GM23338 (cell line): Measurements from ENCODE around the gene PAX6. TPM values are rescaled to one million over a fixed set of nuclear protein-coding genes. Genes with fewer than 3 reads are reported as not detected.
A peak's percentile ranks its signal among the peaks of the same experiment; 100 is the strongest.

ENCODE experiments used
- ATAC-seq: fragments of 200-7000 bp; cut with Tn5 transposase; 3 replicates; pipeline ENCODE4 v1.9.1; 2020
- DNase-seq: peaks from one replicate; pipeline ENCODE4 v3.0.0-alpha.2; 2015; ENCODE audit warnings: low spot score
- H2AFZ ChIP-seq: fragments of 200-600 bp; sonication (generic); 2 replicates; pipeline ENCODE4 v1.8.0; 2016; ENCODE audit warnings: antibody characterized with exemption, mild to moderate bottlenecking, moderate library complexity
- H3F3A ChIP-seq: fragments of 200-600 bp; sonication (generic); replicated peaks from 2 replicates; pipeline ENCODE4 v1.8.0; 2017; ENCODE audit warnings: antibody characterized with exemption, mixed run types, low read depth
- H3K27ac ChIP-seq: fragments of 200-600 bp; sonication (generic); 2 replicates; pipeline ENCODE4 v1.6.1; 2016; ENCODE audit warnings: low read depth
- H3K27me3 ChIP-seq: fragments of 200-600 bp; sonication (generic); 2 replicates; pipeline ENCODE4 v1.8.0; 2016; ENCODE audit warnings: mild to moderate bottlenecking, mixed run types, moderate library complexity; ENCODE audit not compliant: insufficient read depth
- H3K36me3 ChIP-seq: fragments of 200-600 bp; sonication (generic); 2 replicates; pipeline ENCODE4 v1.8.0; 2016; ENCODE audit warnings: mild to moderate bottlenecking; ENCODE audit not compliant: insufficient read depth
- H3K4me1 ChIP-seq: fragments of 200-600 bp; sonication (generic); 2 replicates; pipeline ENCODE4 v1.8.0; 2016; ENCODE audit warnings: mild to moderate bottlenecking, moderate library complexity; ENCODE audit not compliant: insufficient read depth
- H3K4me2 ChIP-seq: fragments of 200-600 bp; sonication (generic); 2 replicates; pipeline ENCODE4 v1.7.1; 2017; ENCODE audit warnings: mixed run types
- H3K4me3 ChIP-seq: fragments of 200-600 bp; sonication (generic); 2 replicates; pipeline ENCODE4 v1.6.1; 2016; ENCODE audit warnings: mixed run types
- H3K79me2 ChIP-seq: fragments of 200-600 bp; sonication (generic); replicated peaks from 2 replicates; pipeline ENCODE4 v1.8.0; 2017; ENCODE audit warnings: mild to moderate bottlenecking; ENCODE audit not compliant: insufficient read depth
- H3K9me2 ChIP-seq: fragments of 200-600 bp; sonication (generic); 2 replicates; pipeline ENCODE4 v1.8.0; 2017; ENCODE audit not compliant: insufficient read depth
- H4K20me1 ChIP-seq: fragments of 200-600 bp; sonication (generic); replicated peaks from 2 replicates; pipeline ENCODE4 v1.8.0; 2017; ENCODE audit warnings: mild to moderate bottlenecking; ENCODE audit not compliant: insufficient read depth
- H3K27ac Mint-ChIP-seq: 2 replicates; pipeline ENCODE4 v1.8.0; 2020; ENCODE audit warnings: inconsistent platforms, mild to moderate bottlenecking, moderate library complexity, mixed read lengths
- H3K27me3 Mint-ChIP-seq: 3 replicates; pipeline ENCODE4 v1.8.0; 2022; ENCODE audit warnings: low read depth, mild to moderate bottlenecking, moderate library complexity, mixed read lengths, inconsistent platforms; ENCODE audit not compliant: insufficient read depth, poor library complexity
- H3K36me3 Mint-ChIP-seq: 3 replicates; pipeline ENCODE4 v1.8.0; 2021; ENCODE audit warnings: low read depth, mild to moderate bottlenecking, inconsistent platforms, moderate library complexity, mixed read lengths
- H3K4me1 Mint-ChIP-seq: 3 replicates; pipeline ENCODE4 v1.8.0; 2020; ENCODE audit warnings: mild to moderate bottlenecking, inconsistent platforms, mixed read lengths
- H3K4me3 Mint-ChIP-seq: 3 replicates; pipeline ENCODE4 v1.8.0; 2021; ENCODE audit warnings: moderate library complexity, mild to moderate bottlenecking, inconsistent platforms, mixed read lengths
- H3K9me3 Mint-ChIP-seq: 3 replicates; pipeline ENCODE4 v1.8.0; 2020; ENCODE audit warnings: moderate library complexity, mild to moderate bottlenecking, inconsistent platforms, mixed read lengths
- EZH2 ChIP-seq: fragments of 200-600 bp; sonication (generic); IDR thresholded peaks from one replicate; pipeline ENCODE4 v1.8.0; 2017; ENCODE audit warnings: antibody characterized with exemption, mild to moderate bottlenecking, low read depth; ENCODE audit not compliant: unreplicated experiment
- EZH2phosphoT487 ChIP-seq: fragments of 200-600 bp; sonication (generic); IDR thresholded peaks from one replicate; pipeline ENCODE4 v1.8.1; 2018; ENCODE audit warnings: antibody characterized with exemption; ENCODE audit not compliant: unreplicated experiment
- JUNB ChIP-seq: IDR thresholded peaks from one replicate; pipeline ENCODE4 v1.6.1; 2016; ENCODE audit warnings: antibody characterized with exemption; ENCODE audit not compliant: unreplicated experiment
- NANOG ChIP-seq: IDR thresholded peaks from 2 replicates; pipeline ENCODE4 v1.6.1; 2016; ENCODE audit warnings: antibody characterized with exemption, borderline replicate concordance
- POLR2AphosphoS5 ChIP-seq: IDR thresholded peaks from 2 replicates; pipeline ENCODE4 v1.6.1; 2016; ENCODE audit warnings: antibody characterized with exemption, low read depth
- ZNF114 ChIP-seq: fragments of 250-450 bp; sonication (Bioruptor Pico); IDR thresholded peaks from 2 replicates; pipeline ENCODE4 v1.5.0; 2020; ENCODE audit warnings: mild to moderate bottlenecking, moderate library complexity
- ZNF331 ChIP-seq: fragments of 250-450 bp; sonication (Bioruptor Pico); IDR thresholded peaks from 2 replicates; pipeline ENCODE4 v1.5.0; 2020; ENCODE audit warnings: low read depth, mild to moderate bottlenecking, moderate library complexity
- polyA plus RNA-seq: library from polyadenylated mRNA; unstranded; fragments of >200 nt; fragmentation: Nextera tagmentation; extraction: Ambion mirVana; gene quantifications from 2 replicates; pipeline ENCODE4 v1.2.1, GENCODE V29; 2016
- total RNA-seq: library from RNA; depleted of rRNA; stranded (reverse); fragments of >200 nt; shearing (Covaris generic); gene quantifications from 2 replicates; pipeline ENCODE4 v1.2.3, GENCODE V29; 2014
- TF ChIP-seq, protein P1 (sequence below): IDR thresholded peaks from 2 replicates; pipeline ENCODE4 v1.6.1; 2016; ENCODE audit warnings: antibody characterized with exemption
- TF ChIP-seq, protein P2 (sequence below): IDR thresholded peaks from one replicate; pipeline ENCODE4 v1.6.1; 2018; ENCODE audit warnings: antibody characterized with exemption; ENCODE audit not compliant: unreplicated experiment

PAX6 gene
- total and polyA plus RNA-seq, 2 experiments from 2014 or later, result 0.17 to 0.45 TPM

DNA sequence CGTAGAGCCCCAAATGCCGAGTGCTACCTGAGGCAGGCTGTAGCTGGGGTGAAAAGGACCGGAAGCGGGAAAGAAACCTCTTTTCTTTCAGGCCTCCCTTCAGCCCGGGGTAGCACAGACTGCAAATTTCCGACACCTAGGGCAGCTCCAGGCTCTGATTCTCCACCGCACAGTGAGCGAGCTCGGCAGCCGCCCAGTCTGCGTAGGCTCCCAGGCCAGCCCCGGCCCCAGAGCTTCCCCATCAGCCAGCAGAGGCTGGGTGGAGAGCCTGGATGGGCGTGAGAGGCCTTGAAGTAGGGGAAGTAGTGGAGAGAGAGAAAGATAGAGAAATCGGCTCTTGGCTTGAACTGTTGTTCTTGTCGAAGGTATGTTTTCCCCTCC is 9.3 kb upstream of the PAX6 start:
- H3K36me3 ChIP-seq, result no peaks in the 10 kb centered on the region
- peak; percentile 72 for DNase-seq
- Mint-ChIP-seq H3K4me1 (peaks cover 66% of the 10 kb centered on the region), H3K9me3 (peaks cover 4% of the 10 kb centered on the region; the same call in 2 of the 3 replicates), H3K27me3 (peaks cover 100% of the 10 kb centered on the region), H3K4me3 (peak overlapping the region; percentile 74), H3K36me3 (no peaks in the 10 kb centered on the region), H3K27ac (no peak overlapping the region)
- H3K27me3 ChIP-seq, result peaks cover 97% of the 10 kb centered on the region
- no peak overlapping the region for H3K27ac ChIP-seq
- peaks cover 78% of the 10 kb centered on the region for H3K4me1 ChIP-seq
- H3F3A ChIP-seq, result peaks cover 64% of the 10 kb centered on the region
- TF ChIP-seq NANOG, result no peak
- TF ChIP-seq ZNF331, result no peak
- TF ChIP-seq EZH2, result peak; percentile 56
- TF ChIP-seq POLR2AphosphoS5, result no peak
- TF ChIP-seq JUNB, result no peak
- TF ChIP-seq, protein P1, sequence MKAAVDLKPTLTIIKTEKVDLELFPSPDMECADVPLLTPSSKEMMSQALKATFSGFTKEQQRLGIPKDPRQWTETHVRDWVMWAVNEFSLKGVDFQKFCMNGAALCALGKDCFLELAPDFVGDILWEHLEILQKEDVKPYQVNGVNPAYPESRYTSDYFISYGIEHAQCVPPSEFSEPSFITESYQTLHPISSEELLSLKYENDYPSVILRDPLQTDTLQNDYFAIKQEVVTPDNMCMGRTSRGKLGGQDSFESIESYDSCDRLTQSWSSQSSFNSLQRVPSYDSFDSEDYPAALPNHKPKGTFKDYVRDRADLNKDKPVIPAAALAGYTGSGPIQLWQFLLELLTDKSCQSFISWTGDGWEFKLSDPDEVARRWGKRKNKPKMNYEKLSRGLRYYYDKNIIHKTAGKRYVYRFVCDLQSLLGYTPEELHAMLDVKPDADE, result peak; percentile 33; the same call in 1 of the 2 replicates
- TF ChIP-seq, protein P2, sequence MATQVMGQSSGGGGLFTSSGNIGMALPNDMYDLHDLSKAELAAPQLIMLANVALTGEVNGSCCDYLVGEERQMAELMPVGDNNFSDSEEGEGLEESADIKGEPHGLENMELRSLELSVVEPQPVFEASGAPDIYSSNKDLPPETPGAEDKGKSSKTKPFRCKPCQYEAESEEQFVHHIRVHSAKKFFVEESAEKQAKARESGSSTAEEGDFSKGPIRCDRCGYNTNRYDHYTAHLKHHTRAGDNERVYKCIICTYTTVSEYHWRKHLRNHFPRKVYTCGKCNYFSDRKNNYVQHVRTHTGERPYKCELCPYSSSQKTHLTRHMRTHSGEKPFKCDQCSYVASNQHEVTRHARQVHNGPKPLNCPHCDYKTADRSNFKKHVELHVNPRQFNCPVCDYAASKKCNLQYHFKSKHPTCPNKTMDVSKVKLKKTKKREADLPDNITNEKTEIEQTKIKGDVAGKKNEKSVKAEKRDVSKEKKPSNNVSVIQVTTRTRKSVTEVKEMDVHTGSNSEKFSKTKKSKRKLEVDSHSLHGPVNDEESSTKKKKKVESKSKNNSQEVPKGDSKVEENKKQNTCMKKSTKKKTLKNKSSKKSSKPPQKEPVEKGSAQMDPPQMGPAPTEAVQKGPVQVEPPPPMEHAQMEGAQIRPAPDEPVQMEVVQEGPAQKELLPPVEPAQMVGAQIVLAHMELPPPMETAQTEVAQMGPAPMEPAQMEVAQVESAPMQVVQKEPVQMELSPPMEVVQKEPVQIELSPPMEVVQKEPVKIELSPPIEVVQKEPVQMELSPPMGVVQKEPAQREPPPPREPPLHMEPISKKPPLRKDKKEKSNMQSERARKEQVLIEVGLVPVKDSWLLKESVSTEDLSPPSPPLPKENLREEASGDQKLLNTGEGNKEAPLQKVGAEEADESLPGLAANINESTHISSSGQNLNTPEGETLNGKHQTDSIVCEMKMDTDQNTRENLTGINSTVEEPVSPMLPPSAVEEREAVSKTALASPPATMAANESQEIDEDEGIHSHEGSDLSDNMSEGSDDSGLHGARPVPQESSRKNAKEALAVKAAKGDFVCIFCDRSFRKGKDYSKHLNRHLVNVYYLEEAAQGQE, result no peak
- peak; percentile 50 for TF ChIP-seq EZH2phosphoT487
- ATAC-seq, result peak; percentile 15
- peak overlapping the region; percentile 74 for H3K4me2 ChIP-seq
- peak overlapping the region; percentile 71 for H3K4me3 ChIP-seq
- H2AFZ ChIP-seq, result peak overlapping the region; percentile 78
- H3K79me2 ChIP-seq, result no peaks in the 10 kb centered on the region
- no peaks in the 10 kb centered on the region for H4K20me1 ChIP-seq
- no peaks in the 10 kb centered on the region for H3K9me2 ChIP-seq

DNA sequence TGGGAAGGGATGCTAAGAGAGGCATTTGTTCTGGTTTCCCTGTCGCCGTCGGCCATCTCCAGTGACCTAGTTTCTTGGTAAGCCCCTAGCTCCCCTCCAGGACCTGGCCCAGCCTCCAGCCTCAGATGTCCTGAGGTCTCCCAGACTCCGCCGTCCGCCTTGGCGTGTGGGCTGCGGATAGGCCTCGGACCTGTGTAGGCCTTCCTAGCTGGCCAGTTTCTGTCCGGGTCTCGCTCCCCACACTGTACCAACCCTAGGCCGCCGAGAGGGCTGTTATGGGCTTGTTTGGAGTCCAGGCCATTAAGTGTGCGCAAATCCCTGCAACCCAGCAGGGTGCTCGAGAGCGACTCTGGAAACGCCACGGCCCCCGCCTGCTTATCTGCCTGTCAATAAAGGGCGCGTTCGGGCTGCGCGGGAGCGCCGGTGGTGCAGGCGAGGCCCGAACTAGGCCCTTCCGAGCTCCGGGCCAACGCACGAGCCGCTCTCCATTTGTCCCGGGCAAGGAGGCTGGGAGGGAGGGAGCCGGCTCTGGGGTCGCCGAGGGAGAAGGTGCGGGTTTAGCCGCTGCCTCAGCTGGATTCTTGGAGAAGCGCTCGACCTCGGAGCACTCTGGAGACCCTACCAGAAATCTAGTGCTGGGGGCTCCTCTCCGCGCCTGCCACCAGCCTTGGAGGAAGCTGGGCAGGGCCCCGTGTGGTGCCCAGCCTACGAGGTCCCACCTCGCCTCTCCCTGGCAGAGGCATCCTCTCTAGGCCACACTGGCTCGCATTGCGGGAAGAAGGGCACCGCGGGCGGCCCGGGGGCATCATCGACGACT is 8.7 kb upstream of the PAX6 start:
- Histone ChIP-seq H2AFZ (peak overlapping the region; percentile 78), H3K4me2 (peak overlapping the region; percentile 74), H3K27ac (no peak overlapping the region), H3F3A (peaks cover 61% of the 10 kb centered on the region), H3K27me3 (peaks cover 97% of the 10 kb centered on the region), H3K9me2 (no peaks in the 10 kb centered on the region), H3K4me3 (peak overlapping the region; percentile 71), H3K79me2 (no peaks in the 10 kb centered on the region), H4K20me1 (no peaks in the 10 kb centered on the region), H3K36me3 (no peaks in the 10 kb centered on the region), H3K4me1 (peaks cover 84% of the 10 kb centered on the region)
- DNase-seq, result peak; percentile 74
- Mint-ChIP-seq H3K27ac (no peak overlapping the region), H3K4me3 (peak overlapping the region; percentile 74), H3K4me1 (peaks cover 67% of the 10 kb centered on the region), H3K27me3 (peaks cover 100% of the 10 kb centered on the region), H3K9me3 (peaks cover 4% of the 10 kb centered on the region; the same call in 2 of the 3 replicates), H3K36me3 (no peaks in the 10 kb centered on the region)
- TF ChIP-seq NANOG (no peak), JUNB (no peak), POLR2AphosphoS5 (no peak), ZNF114 (CRISPR knock-in tag) (no peak), EZH2phosphoT487 (peak; percentile 23), EZH2 (peak; percentile 84)
- TF ChIP-seq, protein P2, result no peak
- TF ChIP-seq, protein P1, result no peak
- ATAC-seq, result peak; percentile 5
